CD4-positive, alpha-beta T cell (primary cell): ENCODE data around the gene SGO2. TPM values are rescaled to one million over a fixed set of nuclear protein-coding genes. Genes with fewer than 3 reads are reported as not detected.

Source experiments
- ATAC-seq: fragments of 200-7000 bp; cut with Tn5 transposase; one replicate; pipeline ENCODE4 v1.10.0; 2022; ENCODE audit warnings: mild to moderate bottlenecking; ENCODE audit not compliant: poor library complexity
- CTCF ChIA-PET: fragments of 350-600 bp; sonication (Branson Sonifier 250); formaldehyde crosslinking; loops from one replicate; lab custom pipeline; 2021; ENCODE audit warnings: antibody characterized with exemption, inconsistent platforms; lab: Charles Lee
- POLR2A ChIA-PET: fragments of 350-600 bp; sonication (Branson Sonifier 250); formaldehyde crosslinking; loops from one replicate; lab custom pipeline; 2021; ENCODE audit warnings: antibody characterized with exemption, inconsistent platforms; lab: Charles Lee
- DNase-seq, 14 experiments: peaks; one replicate each; pipeline ENCODE4 v3.0.0-alpha.2; 2013 to 2020; ENCODE audit warnings: mixed read lengths in 2 of 14
- H3K27ac ChIP-seq, 2 donors: one replicate each; pipeline versions ENCODE4 v1.5.1 to v1.7.0; 2013; ENCODE audit warnings: low read length in 2 of 2, low read depth in 1 of 2, mild to moderate bottlenecking in 1 of 2
- H3K27me3 ChIP-seq, 2 experiments: 1 replicate in 1 of 2; 2 replicates in 1 of 2; pipeline versions ENCODE4 v1.6.1 to v1.7.0; 2013; ENCODE audit warnings: low read length in 2 of 2, control low read depth in 1 of 2, mild to moderate bottlenecking in 1 of 2, moderate library complexity in 1 of 2; ENCODE audit not compliant: insufficient read depth in 2 of 2, control insufficient read depth in 1 of 2
- H3K36me3 ChIP-seq: one replicate; pipeline ENCODE4 v1.6.1; 2013; ENCODE audit warnings: low read length, control low read depth; ENCODE audit not compliant: insufficient read depth
- H3K4me1 ChIP-seq: one replicate; pipeline ENCODE4 v1.6.1; 2013; ENCODE audit warnings: low read length, control low read depth; ENCODE audit not compliant: insufficient read depth
- H3K4me3 ChIP-seq: one replicate; pipeline ENCODE4 v1.5.1; 2013; ENCODE audit warnings: mild to moderate bottlenecking, low read length, moderate library complexity
- H3K9me3 ChIP-seq, 2 experiments: 1 replicate in 1 of 2; 2 replicates in 1 of 2; pipeline versions ENCODE4 v1.6.1 to v1.7.0; 2013; ENCODE audit warnings: low read length in 2 of 2, mild to moderate bottlenecking in 2 of 2, control low read depth in 1 of 2, moderate library complexity in 1 of 2; ENCODE audit not compliant: control insufficient read depth in 1 of 2, insufficient read depth in 1 of 2
- H3K27ac Mint-ChIP-seq: one replicate; pipeline ENCODE4 v1.8.0; 2020; ENCODE audit warnings: mixed read lengths
- H3K27me3 Mint-ChIP-seq: one replicate; pipeline ENCODE4 v1.8.0; 2021; ENCODE audit warnings: mixed read lengths
- H3K36me3 Mint-ChIP-seq: one replicate; pipeline ENCODE4 v1.8.0; 2021; ENCODE audit warnings: low read depth, mixed read lengths
- H3K4me1 Mint-ChIP-seq: one replicate; pipeline ENCODE4 v1.8.0; 2021; ENCODE audit warnings: low read depth, mixed read lengths
- H3K4me3 Mint-ChIP-seq: one replicate; pipeline ENCODE4 v1.8.0; 2020; ENCODE audit warnings: mild to moderate bottlenecking, mixed read lengths
- H3K9me3 Mint-ChIP-seq: one replicate; pipeline ENCODE4 v1.8.0; 2020; ENCODE audit warnings: mixed read lengths
- intact Hi-C, 2 experiments: fragments of 100-400 bp; cut with DNase I in 1 of 2; cut with micrococcal nuclease in 1 of 2; formaldehyde crosslinking; loops; one replicate each; pipeline versions ENCODE4 v1.15.1 to v1.9.0; 2023 to 2025; cut with DNase I, micrococcal nuclease
- total RNA-seq, 174 experiments: library from RNA in 2 of 174; stranded (reverse) in 2 of 174; gene quantifications; one replicate each; pipeline ENCODE4 v1.2.3 and lab custom pipeline; 2021 to 2026
- TF ChIP-seq, protein P1 (sequence below): fragments of 200-600 bp; IDR thresholded peaks from one replicate; pipeline ENCODE4 v1.8.0; 2022; ENCODE audit warnings: antibody characterized with exemption, mild to moderate bottlenecking

The SGO2 gene
- total RNA-seq, 2 experiments from 2014 or later, result 0.64 to 0.74 TPM

- no peaks in the 10 kb centered on the region for H3K27me3 Mint-ChIP-seq
- H3K4me3 Mint-ChIP-seq, result no peak overlapping the region
- intact Hi-C loops, result no loop called here
- CTCF ChIA-PET, result no interaction called here
- Histone ChIP-seq H3K4me1 (no peaks in the 10 kb centered on the region), H3K4me3 (no peak overlapping the region), H3K27me3 (no peaks in the 10 kb centered on the region), H3K9me3 (no peaks in the 10 kb centered on the region), H3K36me3 (peaks cover 84% of the 10 kb centered on the region), H3K27ac (no peak overlapping the region)
- H3K4me1 Mint-ChIP-seq, result no peaks in the 10 kb centered on the region
- DNase-seq (no peak), ATAC-seq (no peak)
- peaks cover 94% of the 10 kb centered on the region for H3K36me3 Mint-ChIP-seq
- no peaks in the 10 kb centered on the region for H3K9me3 Mint-ChIP-seq
- POLR2A ChIA-PET, result interaction anchor here (1.1 kb wide), 1 partner anchor 11 kb away, joined by 3 read pairs; no protein-coding TSS in a partner anchor
- TF ChIP-seq, protein P1, sequence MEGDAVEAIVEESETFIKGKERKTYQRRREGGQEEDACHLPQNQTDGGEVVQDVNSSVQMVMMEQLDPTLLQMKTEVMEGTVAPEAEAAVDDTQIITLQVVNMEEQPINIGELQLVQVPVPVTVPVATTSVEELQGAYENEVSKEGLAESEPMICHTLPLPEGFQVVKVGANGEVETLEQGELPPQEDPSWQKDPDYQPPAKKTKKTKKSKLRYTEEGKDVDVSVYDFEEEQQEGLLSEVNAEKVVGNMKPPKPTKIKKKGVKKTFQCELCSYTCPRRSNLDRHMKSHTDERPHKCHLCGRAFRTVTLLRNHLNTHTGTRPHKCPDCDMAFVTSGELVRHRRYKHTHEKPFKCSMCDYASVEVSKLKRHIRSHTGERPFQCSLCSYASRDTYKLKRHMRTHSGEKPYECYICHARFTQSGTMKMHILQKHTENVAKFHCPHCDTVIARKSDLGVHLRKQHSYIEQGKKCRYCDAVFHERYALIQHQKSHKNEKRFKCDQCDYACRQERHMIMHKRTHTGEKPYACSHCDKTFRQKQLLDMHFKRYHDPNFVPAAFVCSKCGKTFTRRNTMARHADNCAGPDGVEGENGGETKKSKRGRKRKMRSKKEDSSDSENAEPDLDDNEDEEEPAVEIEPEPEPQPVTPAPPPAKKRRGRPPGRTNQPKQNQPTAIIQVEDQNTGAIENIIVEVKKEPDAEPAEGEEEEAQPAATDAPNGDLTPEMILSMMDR, result no peak
- H3K27ac Mint-ChIP-seq, result no peak overlapping the region
Observed at GRCh38 chr2:200494048-200494447, 32.0 kb upstream of the SGO2 start.

GRCh38 chr2:200496696-200497095 lies 29.3 kb upstream of the SGO2 start:
- Histone ChIP-seq H3K27me3 (no peaks in the 10 kb centered on the region), H3K36me3 (peaks cover 65% of the 10 kb centered on the region), H3K4me3 (no peak overlapping the region), H3K9me3 (no peaks in the 10 kb centered on the region), H3K27ac (no peak overlapping the region), H3K4me1 (no peaks in the 10 kb centered on the region)
- DNase-seq (no peak), ATAC-seq (no peak)
- ChIA-PET CTCF (interaction anchor here (1.4 to 1.9 kb wide), 2 partner anchors 12 to 13 kb away, joined by 3 to 6 read pairs; partner anchors contain the start of gene KCTD18), POLR2A (no interaction called here)
- no peaks in the 10 kb centered on the region for H3K4me1 Mint-ChIP-seq
- intact Hi-C loops, result no loop called here
- H3K36me3 Mint-ChIP-seq, result peaks cover 76% of the 10 kb centered on the region
- no peak overlapping the region for H3K27ac Mint-ChIP-seq
- H3K4me3 Mint-ChIP-seq, result no peak overlapping the region
- H3K27me3 Mint-ChIP-seq, result no peaks in the 10 kb centered on the region
- H3K9me3 Mint-ChIP-seq, result no peaks in the 10 kb centered on the region
- TF ChIP-seq, protein P1, result no peak

DNA sequence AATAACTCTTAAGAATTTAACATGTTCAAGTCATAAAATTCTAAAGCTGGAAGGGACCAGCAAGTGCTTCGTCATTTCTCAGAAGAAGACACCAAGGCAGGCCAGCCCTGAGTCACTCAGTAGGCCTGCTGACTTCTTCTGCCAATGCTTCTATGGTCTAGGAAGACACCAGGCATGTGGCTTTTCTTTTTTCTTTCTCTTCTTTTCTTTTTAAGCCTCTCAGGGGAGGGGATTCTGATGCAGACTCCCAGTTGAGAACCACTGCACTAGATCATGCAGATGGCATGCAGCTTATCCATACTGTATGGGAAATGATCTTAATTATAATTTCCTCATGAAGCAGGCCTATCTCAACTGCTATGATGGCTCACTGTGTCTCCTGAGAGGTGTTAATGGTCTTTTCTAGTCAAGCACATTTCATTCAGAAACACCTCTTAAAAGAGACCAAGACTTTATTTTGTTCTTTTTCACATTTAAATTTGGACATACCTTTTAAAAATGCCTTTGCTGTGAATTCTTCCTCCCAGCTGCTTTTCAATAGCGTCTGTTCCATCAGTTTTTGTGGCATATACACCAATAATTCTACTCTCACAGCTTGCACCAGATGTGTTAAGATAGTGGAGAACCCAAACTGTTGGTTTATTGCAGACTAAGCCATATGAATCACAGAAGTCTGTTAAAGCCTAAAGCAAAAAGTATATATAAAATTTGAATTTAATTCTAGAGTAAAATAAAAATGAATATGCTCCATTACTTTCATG lies 27.4 kb upstream of the SGO2 start:
- Histone ChIP-seq H3K4me3 (no peak overlapping the region), H3K27me3 (no peaks in the 10 kb centered on the region), H3K36me3 (peaks cover 54% of the 10 kb centered on the region), H3K27ac (no peak overlapping the region), H3K4me1 (no peaks in the 10 kb centered on the region), H3K9me3 (no peaks in the 10 kb centered on the region)
- H3K36me3 Mint-ChIP-seq, result peaks cover 74% of the 10 kb centered on the region
- no peak overlapping the region for H3K4me3 Mint-ChIP-seq
- ATAC-seq (no peak), DNase-seq (no peak)
- TF ChIP-seq, protein P1, result no peak
- peaks cover 5% of the 10 kb centered on the region for H3K4me1 Mint-ChIP-seq
- CTCF ChIA-PET, result interaction anchor here (1.1 to 1.9 kb wide), 3 partner anchors 12 to 17 kb away, joined by 3 to 6 read pairs (median 3); partner anchors contain the start of gene KCTD18
- H3K27ac Mint-ChIP-seq, result no peak overlapping the region
- no peaks in the 10 kb centered on the region for H3K27me3 Mint-ChIP-seq
- no peaks in the 10 kb centered on the region for H3K9me3 Mint-ChIP-seq
- POLR2A ChIA-PET, result no interaction called here
- intact Hi-C loops, result no loop called here
